Neuronal stem cell (in vitro differentiated cells): Measurements from ENCODE around the gene RNF17.
"Not testable (repeated sequence)": the region's sequence is repeated elsewhere in the genome, so short reads cannot be mapped to it uniquely, and the experiment has no call there.

ENCODE experiments used
- DNase-seq: peaks from one replicate; pipeline ENCODE4 v3.0.0-alpha.2; 2013; ENCODE audit warnings: low spot score
- H2AFZ ChIP-seq: one replicate; pipeline ENCODE4 v1.6.1; 2013; ENCODE audit warnings: mild to moderate bottlenecking, low read length, inconsistent platforms
- H2AK5ac ChIP-seq: 2 replicates; pipeline ENCODE4 v1.6.1; 2013; ENCODE audit warnings: low read depth, mild to moderate bottlenecking, inconsistent platforms, low read length, moderate library complexity, mixed read lengths
- H2BK120ac ChIP-seq: 2 replicates; pipeline ENCODE4 v1.6.1; 2013; ENCODE audit warnings: low read depth, mild to moderate bottlenecking, inconsistent platforms, low read length, moderate library complexity, mixed read lengths
- H2BK12ac ChIP-seq: one replicate; pipeline ENCODE4 v1.6.1; 2013; ENCODE audit warnings: low read length, inconsistent platforms
- H2BK15ac ChIP-seq: 2 replicates; pipeline ENCODE4 v1.6.1; 2013; ENCODE audit warnings: mild to moderate bottlenecking, low read length, inconsistent platforms, mixed read lengths
- H2BK5ac ChIP-seq: one replicate; pipeline ENCODE4 v1.6.1; 2013; ENCODE audit warnings: inconsistent platforms, mild to moderate bottlenecking, low read length, moderate library complexity
- H3K14ac ChIP-seq: one replicate; pipeline ENCODE4 v1.6.1; 2013; ENCODE audit warnings: low read length, inconsistent platforms
- H3K18ac ChIP-seq: 2 replicates; pipeline ENCODE4 v1.6.1; 2013; ENCODE audit warnings: low read length, inconsistent platforms
- H3K23ac ChIP-seq: 2 replicates; pipeline ENCODE4 v1.6.1; 2013; ENCODE audit warnings: low read depth, mild to moderate bottlenecking, mixed read lengths, low read length, inconsistent platforms; ENCODE audit not compliant: poor library complexity
- H3K27ac ChIP-seq: replicated peaks from 3 replicates; pipeline ENCODE4 v1.5.1; 2013; ENCODE audit warnings: low read length, inconsistent platforms
- H3K27me3 ChIP-seq, 3 experiments: 2 replicates each; pipeline ENCODE4 v1.6.1; 2013; ENCODE audit warnings: low read length in 3 of 3, mild to moderate bottlenecking in 2 of 3, inconsistent platforms in 1 of 3, low read depth in 1 of 3, mixed read lengths in 1 of 3, moderate library complexity in 1 of 3; ENCODE audit not compliant: control insufficient read depth in 3 of 3, insufficient read depth in 3 of 3
- H3K36me3 ChIP-seq, 2 donors: replicated peaks in 1 of 2; 2 replicates each; pipeline ENCODE4 v1.6.1; 2013; ENCODE audit warnings: low read length in 2 of 2; ENCODE audit not compliant: control insufficient read depth in 2 of 2, insufficient read depth in 2 of 2
- H3K4ac ChIP-seq: 2 replicates; pipeline ENCODE4 v1.6.1; 2013; ENCODE audit warnings: inconsistent platforms, mild to moderate bottlenecking, low read length, moderate library complexity
- H3K4me1 ChIP-seq, 2 donors: 1 replicate in 1 of 2; 2 replicates in 1 of 2; pipeline ENCODE4 v1.6.1; 2013; ENCODE audit warnings: low read length in 2 of 2, low read depth in 1 of 2; ENCODE audit not compliant: control insufficient read depth in 2 of 2, insufficient read depth in 1 of 2
- H3K4me2 ChIP-seq: one replicate; pipeline ENCODE4 v1.6.1; 2013; ENCODE audit warnings: mild to moderate bottlenecking, low read length, inconsistent platforms; ENCODE audit not compliant: insufficient read depth, poor library complexity, severe bottlenecking
- H3K4me3 ChIP-seq, 2 donors: 2 replicates each; pipeline ENCODE4 v1.5.1; 2013; ENCODE audit warnings: low read length in 2 of 2, mild to moderate bottlenecking in 2 of 2, inconsistent platforms in 1 of 2, moderate library complexity in 1 of 2
- H3K79me1 ChIP-seq: one replicate; pipeline ENCODE4 v1.6.1; 2013; ENCODE audit warnings: low read depth, mild to moderate bottlenecking, inconsistent platforms, low read length, moderate library complexity
- H3K9ac ChIP-seq: one replicate; pipeline ENCODE4 v1.6.1; 2013; ENCODE audit warnings: mild to moderate bottlenecking, low read depth, low read length, inconsistent platforms; ENCODE audit not compliant: poor library complexity
- H3K9me3 ChIP-seq, 2 donors: replicated peaks in 1 of 2; 2 replicates each; pipeline versions ENCODE3 to v1.6.1; 2013; ENCODE audit warnings: low read length in 2 of 2, mild to moderate bottlenecking in 2 of 2, inconsistent platforms in 1 of 2, low read depth in 1 of 2, mixed read lengths in 1 of 2, moderate library complexity in 1 of 2; ENCODE audit not compliant: control insufficient read depth in 2 of 2, insufficient read depth in 1 of 2
- H4K8ac ChIP-seq: one replicate; pipeline ENCODE4 v1.6.1; 2013; ENCODE audit warnings: low read depth, mild to moderate bottlenecking, inconsistent platforms, low read length, moderate library complexity
- H4K91ac ChIP-seq: one replicate; pipeline ENCODE4 v1.6.1; 2013; ENCODE audit warnings: low read length, low read depth, mild to moderate bottlenecking, inconsistent platforms; ENCODE audit not compliant: poor library complexity
- WGBS, 2 donors: extraction: QIAGEN DNeasy Blood & Tissue Kit; methylation state at CpG; one replicate each; pipeline ENCODE4 v1.1.7; 2013; ENCODE audit warnings: missing lambda C conversion rate in 2 of 2, mixed read lengths in 1 of 2; ENCODE audit not compliant: insufficient read length in 2 of 2, insufficient replicate concordance in 1 of 2; ENCODE audit errors: extremely low coverage in 2 of 2; 5-methylcytosine and 5-hydroxymethylcytosine counted together

The RNF17 gene

DNA sequence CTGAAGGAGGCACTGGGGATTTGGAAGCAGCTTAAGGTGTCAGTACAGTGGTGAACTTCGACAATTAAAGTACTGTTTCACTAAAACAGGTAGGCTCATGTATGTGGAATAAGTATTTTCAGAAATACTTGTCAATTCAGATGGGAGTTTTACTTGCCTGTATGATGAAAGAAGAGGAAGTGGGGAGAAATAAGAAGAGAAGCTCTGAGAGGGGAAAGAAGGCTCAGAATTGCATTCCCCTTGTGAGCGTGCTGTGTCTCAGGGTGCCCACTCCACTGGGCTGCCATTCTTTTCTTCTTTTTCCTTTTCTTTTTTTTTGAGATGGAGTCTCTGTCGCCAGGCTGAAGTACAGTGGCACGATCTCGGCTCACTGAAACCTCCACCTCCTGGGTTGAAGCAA lies 38.6 kb upstream of the RNF17 start:
- Histone ChIP-seq H3K4me1 (no peaks in the 10 kb centered on the region), H2AFZ (no peak overlapping the region), H3K14ac (no peak overlapping the region), H3K27ac (no peak overlapping the region), H2BK15ac (no peak overlapping the region), H3K9me3 (no peaks in the 10 kb centered on the region), H3K4ac (no peak overlapping the region), H3K23ac (no peak overlapping the region), H2BK5ac (no peak overlapping the region), H3K27me3 (no peaks in the 10 kb centered on the region), H3K9ac (no peak overlapping the region), H3K4me3 (no peak overlapping the region), H3K18ac (no peak overlapping the region), H3K79me1 (no peaks in the 10 kb centered on the region), H2BK120ac (no peak overlapping the region), H2BK12ac (no peak overlapping the region), H3K4me2 (no peak overlapping the region), H2AK5ac (no peak overlapping the region), H3K36me3 (no peaks in the 10 kb centered on the region), H4K91ac (no peak overlapping the region), H4K8ac (no peak overlapping the region)
- no CpG with 5 or more reads among the region's 5 CpGs for WGBS, 2 donors
- DNase-seq, result no peak

DNA sequence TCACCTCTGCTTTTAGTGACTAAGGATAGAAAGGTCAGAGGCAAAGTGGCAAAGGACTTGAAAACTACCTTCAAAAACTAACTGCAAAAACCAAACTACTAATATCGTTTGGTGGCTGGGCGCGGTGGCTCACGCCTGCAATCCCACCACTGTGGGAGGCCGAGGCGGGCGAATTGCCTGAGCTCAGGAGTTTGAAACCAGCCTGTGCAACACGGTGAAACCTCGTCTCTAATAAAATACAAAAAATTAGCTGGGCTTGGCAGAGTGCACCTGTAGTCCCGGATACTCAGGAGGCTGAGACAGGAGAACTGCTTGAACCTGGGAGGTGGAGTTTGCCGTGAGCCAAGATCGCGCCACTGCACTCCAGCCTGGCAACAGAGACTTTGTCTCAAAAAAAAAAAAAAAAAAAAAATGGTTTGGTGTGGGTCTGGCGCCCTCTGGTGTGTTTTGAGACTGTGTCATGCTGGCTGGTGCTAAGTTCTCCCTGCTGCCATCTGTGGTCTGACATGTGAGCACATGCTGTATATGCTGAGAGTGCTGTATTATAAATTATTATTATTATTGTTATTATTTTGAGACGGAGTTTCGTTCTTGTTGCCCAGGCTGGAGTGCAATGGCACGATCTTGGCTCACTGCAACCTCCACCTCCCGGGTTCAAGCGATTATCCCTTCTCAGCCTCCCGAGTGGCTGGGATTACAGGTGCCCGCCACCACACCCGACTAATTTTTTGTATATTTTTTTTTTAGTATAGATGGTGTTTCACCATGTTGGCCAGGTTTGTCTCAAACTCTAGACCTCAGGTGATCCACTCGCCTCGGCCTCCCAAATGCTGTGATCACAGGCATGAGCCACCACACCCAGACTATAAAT lies 36.0 kb upstream of the RNF17 start:
- peak; percentile 54 for DNase-seq
- Histone ChIP-seq H2BK120ac (no peak overlapping the region), H3K27ac (no peak overlapping the region), H4K8ac (no peak overlapping the region), H2BK15ac (no peak overlapping the region), H2BK5ac (no peak overlapping the region), H2BK12ac (no peak overlapping the region), H3K9ac (no peak overlapping the region), H3K18ac (no peak overlapping the region), H3K23ac (no peak overlapping the region), H3K36me3 (no peaks in the 10 kb centered on the region), H3K4ac (no peak overlapping the region), H3K4me1 (no peaks in the 10 kb centered on the region), H3K27me3 (no peaks in the 10 kb centered on the region), H4K91ac (no peak overlapping the region), H2AFZ (no peak overlapping the region), H3K4me2 (no peak overlapping the region), H2AK5ac (no peak overlapping the region), H3K4me3 (no peak overlapping the region), H3K9me3 (no peaks in the 10 kb centered on the region), H3K79me1 (no peaks in the 10 kb centered on the region), H3K14ac (no peak overlapping the region)
- no CpG with 5 or more reads among the region's 24 CpGs for WGBS, 2 donors

DNA sequence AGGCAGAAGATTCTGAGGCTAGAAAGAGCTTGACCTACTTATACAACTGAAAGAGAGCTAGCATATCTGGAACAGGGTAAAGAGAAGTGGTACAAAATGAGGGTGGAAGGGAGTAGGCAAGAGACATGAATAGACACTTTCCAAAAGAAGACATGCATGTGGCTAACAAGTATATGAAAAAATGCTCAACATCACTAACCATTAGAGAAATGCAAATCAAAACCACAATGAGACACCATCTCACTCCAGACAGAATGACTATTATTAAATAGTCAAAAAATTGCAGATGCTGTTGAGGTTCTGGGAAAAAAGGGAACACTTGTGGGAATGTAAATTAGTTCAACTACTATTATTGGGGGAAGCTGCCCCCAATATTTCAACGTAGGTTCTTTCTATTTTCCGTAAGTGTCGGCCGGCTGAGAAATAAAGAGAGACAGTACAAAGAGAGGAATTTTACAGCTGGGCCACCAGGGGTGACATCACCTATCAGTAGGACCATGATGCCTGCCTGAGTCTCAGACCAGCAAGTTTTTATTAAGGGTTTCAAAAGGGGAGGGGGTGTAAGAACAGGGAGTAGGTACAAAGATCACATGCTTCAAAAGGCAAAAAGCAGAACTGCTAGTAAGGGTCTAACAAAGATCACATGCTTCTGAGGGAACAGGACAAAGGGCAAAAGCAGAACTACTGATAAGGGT lies 32.9 kb upstream of the RNF17 start:
- H3K36me3 ChIP-seq, H3K9ac ChIP-seq, H4K8ac ChIP-seq, H2AFZ ChIP-seq, H3K27me3 ChIP-seq, H2BK5ac ChIP-seq, H3K4me2 ChIP-seq, H3K4me3 ChIP-seq, H2AK5ac ChIP-seq, H2BK12ac ChIP-seq, H3K23ac ChIP-seq, DNase-seq, H3K79me1 ChIP-seq, H3K4ac ChIP-seq, H3K14ac ChIP-seq, H3K27ac ChIP-seq, H3K9me3 ChIP-seq, H4K91ac ChIP-seq, H2BK120ac ChIP-seq, H3K4me1 ChIP-seq, H3K18ac ChIP-seq, H2BK15ac ChIP-seq: not testable (repeated sequence)
- WGBS, 2 donors, result no CpG with 5 or more reads among the region's 4 CpGs

DNA sequence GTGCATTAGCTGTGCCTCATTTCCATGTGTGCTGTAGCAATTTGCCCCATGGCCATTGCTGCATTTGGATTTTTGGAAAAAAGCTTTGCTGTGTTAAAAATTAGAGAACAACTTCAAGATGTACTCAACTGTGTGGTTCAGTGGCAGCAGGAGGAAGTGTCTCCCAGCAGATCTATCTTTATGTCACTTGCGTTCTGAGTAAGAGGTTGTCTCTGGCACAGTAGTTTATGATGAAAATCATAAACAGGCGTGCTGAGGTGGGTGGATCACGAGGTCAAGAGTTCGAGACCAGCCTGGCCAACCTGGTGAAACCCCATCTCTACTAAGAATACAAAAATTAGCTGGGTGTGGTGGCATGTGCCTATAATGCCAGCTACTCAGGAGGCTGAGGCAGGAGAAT lies 29.0 kb upstream of the RNF17 start:
- no peak overlapping the region for H2BK120ac ChIP-seq
- no peak overlapping the region for H2BK12ac ChIP-seq
- no peak overlapping the region for H3K4ac ChIP-seq
- no peak for DNase-seq
- H4K91ac ChIP-seq, result no peak overlapping the region
- no peak overlapping the region for H3K4me2 ChIP-seq
- no peaks in the 10 kb centered on the region for H3K4me1 ChIP-seq
- H3K36me3 ChIP-seq, result no peaks in the 10 kb centered on the region
- H2AFZ ChIP-seq, result no peak overlapping the region
- H3K27ac ChIP-seq, result no peak overlapping the region
- no peak overlapping the region for H3K14ac ChIP-seq
- no peak overlapping the region for H3K23ac ChIP-seq
- H3K79me1 ChIP-seq, result no peaks in the 10 kb centered on the region
- H3K27me3 ChIP-seq, result no peaks in the 10 kb centered on the region
- no peak overlapping the region for H3K9ac ChIP-seq
- no peak overlapping the region for H3K18ac ChIP-seq
- H2BK15ac ChIP-seq, result no peak overlapping the region
- no CpG with 5 or more reads among the region's 4 CpGs for WGBS, 2 donors
- peaks cover 0 to 2% of the 10 kb centered on the region in 2 donors for H3K9me3 ChIP-seq
- no peak overlapping the region for H3K4me3 ChIP-seq
- no peak overlapping the region for H2AK5ac ChIP-seq
- H2BK5ac ChIP-seq, result no peak overlapping the region
- H4K8ac ChIP-seq, result no peak overlapping the region
